Lung microvascular endothelial cell (primary cell): Measurements from ENCODE around the gene ASPHD1. TPM values are rescaled to one million over a fixed set of nuclear protein-coding genes. Genes with fewer than 3 reads are reported as not detected.
"Not testable (repeated sequence)": the region's sequence is repeated elsewhere in the genome, so short reads cannot be mapped to it uniquely, and the experiment has no call there.

Experiments
- DNase-seq, 2 donors: peaks; one replicate each; pipeline versions ENCODE4 v3.0.0 to v3.0.0-alpha.2; 2010; ENCODE audit warnings: low read depth in 2 of 2
- total RNA-seq: library from RNA; depleted of rRNA; stranded (reverse); fragments of >200 nt; gene quantifications from 2 replicates; pipeline ENCODE4 v1.2.1, GENCODE V29; 2014

The ASPHD1 gene
- total RNA-seq, 1 donor from 2014 or later = 0.20 TPM

DNA sequence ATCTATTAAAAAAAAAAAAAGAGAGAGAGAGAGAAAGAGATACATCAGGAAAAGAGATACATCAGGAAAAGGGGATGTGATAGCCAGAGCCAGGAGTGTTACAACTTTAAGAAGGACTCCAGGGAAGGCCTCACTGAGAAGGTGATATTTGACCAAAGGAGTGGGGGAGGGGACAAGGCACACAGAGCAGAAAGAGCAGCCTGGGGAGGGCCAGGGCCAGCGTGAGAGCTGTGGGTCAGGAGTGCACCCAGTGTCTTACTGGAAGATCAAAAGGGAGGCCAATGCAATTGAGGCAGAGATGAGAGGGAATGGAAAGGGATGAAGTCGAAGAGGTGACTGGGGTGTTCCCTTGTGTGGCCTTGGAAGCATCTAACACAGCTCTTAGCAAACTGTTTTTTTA is 7.7 kb downstream of the ASPHD1 start:
- DNase-seq = no peak

DNA sequence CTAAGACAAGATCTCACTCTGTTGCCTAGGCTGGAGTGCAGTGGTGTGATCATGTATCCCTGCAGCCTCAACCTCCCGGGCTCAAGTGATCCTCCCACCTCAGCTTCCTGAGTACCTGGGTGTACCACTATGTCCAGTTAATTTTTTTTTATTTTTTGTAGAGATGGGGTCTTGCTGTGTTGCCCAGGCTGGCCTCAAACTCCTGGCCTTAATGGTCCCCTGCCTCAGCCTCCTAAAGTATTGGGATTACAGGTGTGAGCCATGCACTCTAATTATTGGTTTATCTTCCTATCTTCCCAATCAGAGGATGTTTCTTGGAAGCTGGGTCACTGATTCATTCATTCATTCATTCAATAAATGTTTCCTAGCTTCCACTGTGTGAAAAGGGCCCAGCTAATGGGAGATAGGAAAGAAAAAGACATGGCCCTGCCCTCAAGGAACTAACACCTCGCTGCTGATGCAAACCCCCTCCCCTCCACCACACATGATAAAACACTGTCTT is 8.5 kb downstream of the ASPHD1 start:
- no peak for DNase-seq

DNA sequence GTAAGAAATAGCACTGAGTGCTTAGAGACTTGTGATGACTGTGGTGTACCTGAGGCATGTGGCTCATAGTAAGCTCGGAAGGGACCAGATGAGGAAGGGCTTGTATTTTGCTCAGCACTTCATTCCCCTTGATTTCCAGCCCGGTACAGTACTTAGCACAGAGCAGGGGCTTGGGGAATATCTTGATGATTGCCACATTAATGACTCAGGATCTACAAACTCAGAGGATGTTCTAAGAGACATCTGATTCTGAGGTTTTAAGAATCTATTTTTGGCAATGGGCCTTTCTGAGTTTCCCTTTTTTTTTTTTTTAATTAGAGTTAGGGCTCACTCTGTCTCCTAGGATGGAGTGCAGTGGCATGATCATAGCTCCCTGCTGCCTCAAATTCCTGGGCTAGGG is 9.1 kb downstream of the ASPHD1 start:
- DNase-seq = no peak

DNA sequence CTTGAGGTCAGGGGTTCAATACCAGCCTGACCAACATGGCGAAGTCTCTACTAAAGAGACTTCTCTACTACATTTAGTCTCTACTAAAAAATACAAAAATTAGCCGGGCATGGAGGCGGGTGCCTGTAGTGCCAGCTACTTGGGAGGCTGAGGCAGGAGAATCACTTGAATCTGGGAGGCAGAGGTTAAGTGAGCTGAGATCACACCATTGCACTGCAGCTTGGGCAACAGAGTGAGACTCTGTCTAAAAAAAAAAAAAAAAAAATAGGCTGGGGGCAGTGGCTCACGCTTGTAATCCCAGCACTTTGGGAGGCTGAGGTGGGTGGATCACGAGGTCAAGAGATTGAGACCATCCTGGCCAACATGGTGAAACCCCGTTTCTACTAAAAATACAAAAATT is 9.6 kb downstream of the ASPHD1 start:
- DNase-seq = not testable (repeated sequence)

DNA sequence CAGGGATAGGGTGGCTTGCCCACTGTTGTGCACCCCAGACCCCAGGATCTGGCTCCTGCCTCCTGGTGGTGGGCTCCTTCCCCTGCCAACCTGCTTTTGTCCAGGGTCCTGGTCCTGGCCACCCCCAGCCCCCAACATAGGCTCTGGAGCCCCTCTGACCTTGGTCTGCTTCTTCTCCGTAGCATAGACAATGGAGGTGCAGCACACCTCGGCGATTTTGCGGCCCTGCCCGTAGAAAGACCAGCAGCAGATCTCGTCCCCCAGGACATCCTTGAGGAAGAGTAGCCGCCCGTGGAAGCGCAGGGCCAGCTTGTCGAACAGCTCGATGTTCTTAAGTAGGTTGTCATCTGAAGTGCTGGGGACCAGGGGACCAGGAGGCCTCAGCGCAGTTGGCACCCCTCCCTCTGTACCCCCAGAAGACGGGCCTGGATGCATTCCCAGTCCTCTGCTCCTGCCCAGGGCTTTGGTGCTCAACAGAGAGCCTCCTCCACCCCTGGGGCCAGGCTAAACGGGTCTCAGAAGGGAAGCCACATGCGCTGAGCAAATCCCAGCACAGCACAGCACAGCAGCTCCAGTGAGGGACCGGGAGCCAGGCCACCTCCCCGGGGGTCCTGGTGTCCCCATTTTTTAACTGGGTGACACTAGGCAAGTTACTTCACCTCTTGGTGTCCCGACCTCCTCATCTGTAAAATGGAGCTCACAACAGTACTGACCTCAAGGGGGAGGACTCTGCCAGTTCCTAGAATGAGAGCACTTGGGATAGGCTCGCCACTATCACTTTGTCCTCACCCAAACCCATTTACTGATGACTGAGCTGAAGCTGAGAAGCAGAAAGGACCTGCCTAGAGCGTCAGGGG is 10.8 kb downstream of the ASPHD1 start:
- DNase-seq = no peak

DNA sequence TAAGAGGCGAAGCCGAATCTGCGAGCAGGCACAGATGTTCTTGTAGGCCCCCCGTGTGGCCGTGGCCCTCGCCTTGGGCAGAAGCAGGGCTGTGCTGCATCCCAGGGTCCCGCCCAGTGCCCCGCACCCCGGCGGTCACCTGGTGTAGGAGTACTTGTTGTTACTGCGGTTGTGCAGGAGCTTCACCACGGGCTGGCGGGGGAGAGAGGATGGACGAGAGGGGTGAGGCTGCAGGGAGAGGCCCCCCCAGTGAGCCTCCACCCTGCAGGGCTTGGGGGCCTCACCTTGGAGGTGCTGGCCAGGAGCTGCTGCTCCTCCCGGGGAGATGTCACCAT is 11.4 kb downstream of the ASPHD1 start:
- DNase-seq = no peak

DNA sequence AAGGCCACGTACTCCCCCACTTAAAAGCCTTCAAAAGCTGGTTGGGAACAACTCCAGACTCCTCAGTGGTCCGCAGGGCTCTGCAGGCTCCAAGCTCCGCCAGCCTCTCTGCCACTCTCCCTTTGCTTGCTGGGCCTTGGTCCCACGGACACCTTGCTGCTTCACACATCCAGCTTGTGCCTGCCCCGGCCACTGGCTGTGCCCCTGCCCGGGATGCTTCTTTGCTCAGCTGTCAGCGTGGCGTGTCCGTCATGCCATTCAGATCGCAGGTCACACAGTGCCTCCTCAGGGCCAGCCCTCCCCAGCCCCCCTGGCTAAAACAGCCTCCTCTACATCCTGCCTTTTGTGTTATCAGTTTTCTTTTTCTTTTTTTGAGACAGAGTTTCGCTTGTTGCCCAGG is 11.8 kb downstream of the ASPHD1 start:
- DNase-seq = no peak

DNA sequence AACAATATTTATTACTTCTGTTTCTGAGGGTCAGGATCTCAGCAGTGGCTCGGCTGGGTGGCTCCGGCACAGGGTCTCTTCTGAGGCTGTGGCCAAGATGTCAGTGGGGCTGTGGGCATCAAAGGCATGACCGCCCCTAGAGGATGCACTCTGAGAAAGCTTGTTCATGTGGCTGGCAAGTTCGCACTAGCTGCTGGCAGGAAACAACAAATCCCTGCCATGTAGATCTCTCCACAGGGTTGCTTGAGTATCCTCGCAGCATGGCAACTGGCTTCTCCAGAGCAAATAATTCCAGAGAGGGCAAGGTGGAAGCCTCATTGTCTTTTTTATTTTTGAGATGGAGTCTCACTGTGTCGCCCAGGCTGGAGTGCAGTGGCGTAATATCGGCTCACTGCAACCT is 13.2 kb downstream of the ASPHD1 start:
- no peak for DNase-seq

DNA sequence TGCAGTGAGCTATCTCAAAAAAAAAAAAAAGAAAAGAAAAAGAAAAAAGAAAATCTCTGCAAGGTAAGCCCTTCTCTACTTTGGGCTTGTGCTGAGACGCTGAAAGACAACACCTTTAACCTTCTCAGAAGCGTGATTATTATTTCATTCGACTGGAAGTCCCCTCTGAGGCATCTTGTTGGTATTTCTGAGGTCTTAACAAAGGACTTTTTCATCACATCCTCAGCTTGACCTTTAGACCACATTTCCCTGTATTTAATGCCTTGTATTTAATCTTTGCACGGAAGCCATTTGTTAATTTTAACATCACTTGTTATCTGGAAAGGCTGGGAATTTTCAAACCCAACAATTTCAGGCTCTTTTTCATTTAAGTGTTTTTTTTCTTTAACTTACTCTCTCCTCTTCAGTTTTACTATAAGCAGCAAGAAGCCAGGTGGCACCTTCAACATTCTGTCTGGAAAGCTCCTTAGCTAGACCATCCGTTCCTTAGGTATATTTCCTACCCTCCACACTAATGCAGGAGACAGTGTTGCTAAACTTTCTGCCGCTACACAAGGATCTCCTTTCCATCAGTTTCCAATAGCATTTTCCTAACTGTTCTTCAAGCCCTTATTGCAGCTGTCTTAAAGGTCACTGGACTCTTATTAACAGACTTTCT is 15.4 kb downstream of the ASPHD1 start:
- DNase-seq = peak in 1 of 2 donors; percentile 90

DNA sequence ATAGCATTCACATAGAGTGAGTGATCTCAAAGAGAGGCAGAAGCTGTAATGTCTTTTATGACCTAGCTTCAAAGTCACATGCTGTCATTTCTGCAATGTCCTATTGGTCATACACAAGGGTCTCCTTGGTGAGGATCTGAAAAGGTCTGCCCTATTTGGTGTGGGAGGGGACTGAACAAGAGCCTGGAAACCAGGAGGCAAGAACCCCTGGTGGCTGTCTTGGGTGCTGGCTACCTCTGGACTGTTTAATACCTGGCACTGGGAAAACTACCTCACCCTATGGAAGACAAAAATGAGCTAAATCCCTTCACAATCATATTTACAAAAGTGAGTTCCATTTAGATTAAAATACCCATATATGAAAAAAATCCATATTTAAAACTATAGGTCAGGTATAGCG is 16.7 kb downstream of the ASPHD1 start:
- DNase-seq = no peak

DNA sequence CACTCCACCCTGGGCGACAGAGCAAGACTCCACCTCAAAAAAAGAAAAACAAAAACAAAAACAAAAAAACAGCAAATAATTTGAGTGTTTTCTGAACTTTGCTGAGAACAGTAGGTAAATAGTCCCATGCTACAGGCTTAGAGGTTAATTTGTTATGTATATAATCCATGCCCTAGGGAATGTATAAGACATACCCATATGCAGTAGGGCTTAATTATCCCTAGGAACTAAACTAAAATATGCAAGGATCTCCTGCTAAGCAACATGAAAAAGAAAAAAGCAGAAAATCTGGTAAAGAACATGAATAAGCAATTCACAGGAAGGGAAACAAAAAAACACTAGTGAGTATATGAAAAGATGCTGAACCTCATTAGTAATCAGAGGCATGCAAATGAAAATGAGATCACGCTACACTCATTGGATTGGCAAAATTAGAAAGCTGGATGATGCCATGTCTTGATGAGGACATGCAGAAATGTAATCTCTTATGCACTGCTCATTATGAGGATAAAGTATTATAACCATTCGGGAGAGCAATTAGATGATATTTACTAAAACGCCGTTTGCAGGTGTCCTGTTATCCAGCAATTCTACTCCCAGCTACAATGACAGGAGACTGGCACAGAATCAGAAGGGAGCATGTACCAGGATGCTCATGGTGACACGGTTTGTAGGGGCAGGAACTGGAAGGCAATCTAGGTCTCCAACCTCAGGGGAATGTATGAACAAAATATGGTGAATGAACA is 20.2 kb downstream of the ASPHD1 start:
- no peak for DNase-seq

DNA sequence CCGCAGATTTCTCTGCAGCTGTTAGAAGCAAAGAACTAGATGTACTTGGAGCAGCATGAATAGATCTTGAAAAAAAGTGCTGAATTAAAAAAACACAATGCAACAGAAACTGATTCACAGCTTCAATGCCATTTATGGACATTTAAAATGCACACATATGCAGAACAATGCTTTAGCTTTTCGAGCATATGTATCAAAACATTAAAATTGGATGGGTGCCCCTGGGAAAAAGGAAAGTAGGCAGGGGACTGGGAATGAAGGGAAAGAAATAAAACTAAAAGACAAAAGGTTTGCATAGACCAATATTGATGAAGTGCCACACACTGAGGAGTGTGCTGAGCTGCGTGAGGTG is 20.7 kb downstream of the ASPHD1 start:
- peak in 1 of 2 donors; percentile 14 for DNase-seq

DNA sequence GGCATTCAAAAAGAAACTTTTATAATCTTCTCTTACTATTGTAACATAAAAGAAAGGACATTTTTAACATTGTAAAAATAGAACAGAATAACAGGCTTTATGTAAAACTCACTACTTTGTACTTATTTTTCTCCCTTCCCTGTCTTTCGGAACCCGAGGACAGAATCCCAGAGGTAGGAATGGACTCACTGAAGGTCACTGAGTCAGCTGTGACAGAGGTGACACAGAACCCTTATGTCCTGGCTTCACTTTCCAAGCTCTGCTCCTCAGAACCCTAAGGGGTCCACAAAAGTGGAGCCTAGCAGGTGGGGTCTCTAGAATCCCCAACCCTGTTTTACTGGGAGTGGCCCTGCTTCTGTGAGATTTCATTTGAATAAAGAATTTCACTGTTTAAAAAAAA is 22.0 kb downstream of the ASPHD1 start:
- DNase-seq = no peak

DNA sequence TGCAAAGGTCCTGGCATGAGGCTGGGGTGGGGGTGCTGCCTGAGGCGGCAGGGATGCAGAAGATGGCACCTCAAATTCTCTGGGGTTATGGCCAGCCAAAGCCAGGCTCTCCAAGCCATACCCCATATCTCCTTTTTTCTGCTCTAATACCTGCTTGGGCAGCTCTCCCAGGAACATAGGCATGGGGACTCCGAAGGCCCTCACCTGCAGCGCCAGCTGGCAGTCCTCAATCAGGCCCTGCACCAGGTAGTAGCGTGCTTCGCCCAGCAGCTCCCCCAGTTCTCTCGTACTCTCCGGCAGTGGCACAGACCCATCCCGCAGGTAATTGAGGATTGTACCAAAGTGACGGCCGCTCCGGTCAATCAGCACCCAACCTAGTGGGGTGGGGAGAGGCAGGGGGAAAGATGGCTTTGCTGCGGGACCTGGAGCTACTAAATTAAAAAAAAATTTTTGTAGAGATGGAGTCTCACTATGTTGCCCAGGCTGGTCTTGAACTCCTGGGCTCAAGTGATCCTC is 22.8 kb downstream of the ASPHD1 start:
- DNase-seq = no peak

DNA sequence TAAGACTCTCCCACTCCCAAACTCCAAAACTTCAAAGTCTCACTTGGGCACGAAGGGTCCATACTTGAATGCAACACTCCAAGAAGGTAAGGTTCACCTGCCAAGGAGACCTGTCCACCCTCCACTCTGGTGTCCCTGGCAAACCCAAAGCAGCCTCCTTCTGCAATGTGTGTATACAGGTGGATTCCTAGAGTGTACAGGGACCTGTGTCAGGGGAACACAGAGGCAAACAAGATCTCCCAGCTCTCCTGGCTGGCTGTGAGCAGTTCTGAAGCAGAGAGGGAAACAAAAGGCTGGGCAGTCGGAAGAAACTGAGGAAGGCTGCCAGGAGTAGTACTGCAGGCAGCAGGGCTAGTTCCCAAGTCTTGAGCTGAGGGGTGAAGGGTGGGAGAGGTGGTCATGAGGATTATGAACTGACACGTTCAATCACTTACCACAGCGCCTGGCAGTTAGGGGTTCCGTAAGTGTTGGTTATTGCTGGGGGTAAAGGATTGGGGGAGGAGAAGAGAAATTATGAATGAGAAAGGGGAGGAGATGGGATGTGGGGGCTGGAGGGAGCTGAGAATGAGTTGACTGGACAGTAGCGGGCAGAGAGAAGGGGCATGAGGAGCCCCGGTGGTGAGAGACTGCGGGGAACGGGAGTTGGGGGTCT is 24.9 kb downstream of the ASPHD1 start:
- peak; percentile 8 to 18 for DNase-seq

DNA sequence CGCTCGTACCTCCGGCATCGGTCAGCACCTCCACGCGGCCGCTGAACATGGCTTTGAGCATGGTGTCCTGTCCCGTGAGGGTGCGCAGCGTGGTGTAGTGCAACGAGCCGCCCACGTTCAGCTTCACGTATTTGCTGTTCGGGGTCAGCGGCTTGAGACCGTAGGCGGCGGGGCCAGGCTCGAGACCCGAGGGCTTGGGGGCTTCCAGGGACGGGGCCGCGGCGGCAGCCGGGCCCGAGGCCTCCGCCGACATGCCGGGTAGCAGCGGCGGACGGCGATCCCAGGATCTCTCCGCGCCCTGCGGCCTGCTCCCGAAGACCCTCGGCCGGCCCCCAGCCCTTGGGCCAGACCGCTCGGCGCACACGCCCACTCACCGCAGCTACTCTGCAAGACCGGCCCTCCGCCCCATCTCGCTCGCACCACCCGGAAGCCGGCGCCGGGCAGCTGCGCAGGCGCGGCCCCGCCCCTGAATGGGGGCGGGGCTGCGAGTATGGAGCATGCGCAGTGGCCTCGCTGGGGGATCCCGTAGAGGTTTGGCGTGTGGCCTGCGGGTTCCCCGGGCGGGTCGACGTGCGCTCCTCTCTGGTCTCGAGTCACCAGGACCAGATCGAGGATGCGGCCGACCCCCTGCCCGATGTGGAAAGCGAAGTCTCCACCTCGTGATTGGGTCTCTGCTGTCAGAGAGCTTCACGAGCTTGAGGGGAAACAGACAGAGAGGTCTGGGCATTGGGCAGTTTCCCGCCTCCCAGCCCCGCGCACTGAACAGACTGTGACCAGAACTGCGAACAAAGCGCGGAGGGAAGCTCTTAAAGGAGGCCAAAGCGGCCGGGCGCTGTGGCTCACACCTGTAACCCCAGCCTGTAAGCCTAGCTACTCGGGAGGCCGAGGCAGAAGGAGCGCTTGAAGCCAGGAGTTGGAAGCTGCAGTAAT is 25.8 kb downstream of the ASPHD1 start, which contains the start of gene KCTD13:
TSS of gene KCTD13 (minus strand) at position 446 of the 930 bp plus-strand sequence. CDS start at position 253, 193 bp downstream.
- peak; percentile 85 to 90 for DNase-seq

DNA sequence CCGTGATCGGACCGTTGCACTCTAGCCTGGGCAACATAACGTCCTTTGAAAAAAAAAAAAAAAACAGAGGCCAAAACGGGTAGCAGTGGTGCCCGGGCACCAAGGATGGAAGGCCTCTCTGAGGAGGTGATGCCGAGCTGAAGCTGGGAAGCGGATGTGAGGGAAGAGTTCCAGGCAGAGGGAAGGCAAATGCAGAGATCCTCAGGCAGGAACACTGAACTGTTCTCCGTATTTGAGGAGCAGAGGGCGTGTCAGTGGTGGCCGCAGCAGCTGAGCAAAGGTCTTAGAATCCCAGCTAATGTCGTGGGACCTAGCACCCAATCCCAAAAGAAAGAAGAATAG is 26.4 kb downstream of the ASPHD1 start:
- no peak for DNase-seq

DNA sequence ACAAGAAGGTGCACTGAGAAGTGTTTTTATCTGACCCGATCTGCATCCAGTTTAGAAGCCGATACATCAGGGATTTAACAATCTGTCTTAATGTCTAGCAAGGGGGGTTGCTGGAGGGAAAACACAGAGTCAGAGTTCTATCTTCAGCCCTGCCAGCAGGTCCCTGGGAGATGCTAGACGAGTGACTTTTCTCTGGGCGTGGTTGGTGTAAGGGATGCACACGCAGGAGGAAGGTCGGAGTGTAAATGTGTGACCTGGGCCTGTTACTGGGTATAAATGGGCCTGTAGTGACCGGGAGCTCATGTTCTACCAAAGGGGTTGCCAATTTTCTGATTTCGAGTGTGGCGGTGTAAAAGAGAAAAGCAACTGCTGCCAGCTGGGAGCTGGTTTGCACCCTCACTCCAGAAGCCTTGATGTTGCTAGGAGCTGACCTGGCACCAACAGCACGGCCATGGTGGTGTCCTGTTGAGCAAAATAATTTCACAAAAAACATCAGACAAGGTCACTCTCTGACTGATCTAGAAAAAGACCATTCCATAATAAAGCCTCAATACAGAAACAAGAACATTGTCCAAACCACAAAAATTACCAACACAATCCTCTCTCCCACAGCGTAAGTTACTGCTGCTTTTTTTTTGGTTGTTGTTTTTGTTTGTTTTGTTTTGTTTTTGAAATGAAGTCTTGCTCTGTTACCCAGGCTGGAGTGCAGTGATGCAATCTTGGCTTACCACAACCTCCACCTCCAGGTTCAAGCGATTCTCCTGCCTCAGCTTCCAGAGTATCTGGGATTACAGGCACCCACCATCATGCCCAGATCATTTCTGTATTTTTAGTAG is 27.0 kb downstream of the ASPHD1 start:
- no peak for DNase-seq

DNA sequence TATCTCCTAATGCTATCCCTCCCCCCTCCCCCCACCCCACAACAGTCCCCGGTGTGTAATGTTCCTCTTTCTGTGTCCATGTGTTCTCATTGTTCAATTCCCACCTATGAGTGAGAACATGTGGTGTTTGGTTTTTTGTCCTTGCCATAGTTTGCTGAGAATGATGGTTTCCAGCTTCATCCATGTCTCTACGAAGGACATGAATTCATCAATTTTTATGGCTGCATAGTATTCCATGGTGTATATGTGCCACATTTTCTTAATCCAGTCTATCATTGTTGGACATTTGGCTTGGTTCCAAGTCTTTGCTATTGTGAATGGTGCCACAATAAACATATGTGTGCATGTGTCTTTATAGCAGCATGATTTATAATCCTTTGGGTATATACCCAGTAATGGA is 31.5 kb downstream of the ASPHD1 start:
- DNase-seq = not testable (repeated sequence)

DNA sequence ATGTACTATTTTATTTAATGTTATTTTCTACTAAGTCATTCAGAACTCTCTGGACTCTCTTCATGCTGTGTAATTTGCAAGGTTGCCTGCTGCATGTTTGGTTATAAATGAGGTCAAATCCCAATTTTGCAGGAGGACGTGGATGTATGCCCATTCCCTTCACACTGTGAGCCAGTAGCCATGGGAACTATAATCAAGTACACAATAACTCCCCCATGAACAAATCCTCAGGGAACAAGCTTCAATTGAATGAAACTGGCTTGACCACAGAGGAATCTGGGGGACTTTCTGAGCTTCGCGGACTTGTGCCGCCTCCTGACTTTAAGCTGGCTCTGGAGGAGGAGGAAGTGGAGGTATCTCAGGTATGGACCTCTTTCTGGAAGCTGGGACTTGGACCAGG is 40.4 kb downstream of the ASPHD1 start:
- DNase-seq = no peak
